GM23338 (cell line): ENCODE data around the gene B4GALNT4. TPM values are rescaled to one million over a fixed set of nuclear protein-coding genes. Genes with fewer than 3 reads are reported as not detected.
A peak's percentile ranks its signal among the peaks of the same experiment; 100 is the strongest.

Experiments used
- ATAC-seq: fragments of 200-7000 bp; cut with Tn5 transposase; 3 replicates; pipeline ENCODE4 v1.9.1; 2020
- DNase-seq: peaks from one replicate; pipeline ENCODE4 v3.0.0-alpha.2; 2015; ENCODE audit warnings: low spot score
- H2AFZ ChIP-seq: fragments of 200-600 bp; sonication (generic); 2 replicates; pipeline ENCODE4 v1.8.0; 2016; ENCODE audit warnings: antibody characterized with exemption, mild to moderate bottlenecking, moderate library complexity
- H3F3A ChIP-seq: fragments of 200-600 bp; sonication (generic); replicated peaks from 2 replicates; pipeline ENCODE4 v1.8.0; 2017; ENCODE audit warnings: antibody characterized with exemption, mixed run types, low read depth
- H3K27ac ChIP-seq: fragments of 200-600 bp; sonication (generic); 2 replicates; pipeline ENCODE4 v1.6.1; 2016; ENCODE audit warnings: low read depth
- H3K27me3 ChIP-seq: fragments of 200-600 bp; sonication (generic); 2 replicates; pipeline ENCODE4 v1.8.0; 2016; ENCODE audit warnings: mild to moderate bottlenecking, mixed run types, moderate library complexity; ENCODE audit not compliant: insufficient read depth
- H3K36me3 ChIP-seq: fragments of 200-600 bp; sonication (generic); 2 replicates; pipeline ENCODE4 v1.8.0; 2016; ENCODE audit warnings: mild to moderate bottlenecking; ENCODE audit not compliant: insufficient read depth
- H3K4me1 ChIP-seq: fragments of 200-600 bp; sonication (generic); 2 replicates; pipeline ENCODE4 v1.8.0; 2016; ENCODE audit warnings: mild to moderate bottlenecking, moderate library complexity; ENCODE audit not compliant: insufficient read depth
- H3K4me2 ChIP-seq: fragments of 200-600 bp; sonication (generic); 2 replicates; pipeline ENCODE4 v1.7.1; 2017; ENCODE audit warnings: mixed run types
- H3K4me3 ChIP-seq: fragments of 200-600 bp; sonication (generic); 2 replicates; pipeline ENCODE4 v1.6.1; 2016; ENCODE audit warnings: mixed run types
- H3K79me2 ChIP-seq: fragments of 200-600 bp; sonication (generic); replicated peaks from 2 replicates; pipeline ENCODE4 v1.8.0; 2017; ENCODE audit warnings: mild to moderate bottlenecking; ENCODE audit not compliant: insufficient read depth
- H3K9me2 ChIP-seq: fragments of 200-600 bp; sonication (generic); 2 replicates; pipeline ENCODE4 v1.8.0; 2017; ENCODE audit not compliant: insufficient read depth
- H4K20me1 ChIP-seq: fragments of 200-600 bp; sonication (generic); replicated peaks from 2 replicates; pipeline ENCODE4 v1.8.0; 2017; ENCODE audit warnings: mild to moderate bottlenecking; ENCODE audit not compliant: insufficient read depth
- H3K27ac Mint-ChIP-seq: 2 replicates; pipeline ENCODE4 v1.8.0; 2020; ENCODE audit warnings: inconsistent platforms, mild to moderate bottlenecking, moderate library complexity, mixed read lengths
- H3K27me3 Mint-ChIP-seq: 3 replicates; pipeline ENCODE4 v1.8.0; 2022; ENCODE audit warnings: low read depth, mild to moderate bottlenecking, moderate library complexity, mixed read lengths, inconsistent platforms; ENCODE audit not compliant: insufficient read depth, poor library complexity
- H3K36me3 Mint-ChIP-seq: 3 replicates; pipeline ENCODE4 v1.8.0; 2021; ENCODE audit warnings: low read depth, mild to moderate bottlenecking, inconsistent platforms, moderate library complexity, mixed read lengths
- H3K4me1 Mint-ChIP-seq: 3 replicates; pipeline ENCODE4 v1.8.0; 2020; ENCODE audit warnings: mild to moderate bottlenecking, inconsistent platforms, mixed read lengths
- H3K4me3 Mint-ChIP-seq: 3 replicates; pipeline ENCODE4 v1.8.0; 2021; ENCODE audit warnings: moderate library complexity, mild to moderate bottlenecking, inconsistent platforms, mixed read lengths
- H3K9me3 Mint-ChIP-seq: 3 replicates; pipeline ENCODE4 v1.8.0; 2020; ENCODE audit warnings: moderate library complexity, mild to moderate bottlenecking, inconsistent platforms, mixed read lengths
- CREB1 ChIP-seq: fragments of 250-450 bp; sonication (Bioruptor Pico); IDR thresholded peaks from 2 replicates; pipeline ENCODE4 v1.5.0; 2020; ENCODE audit warnings: low read depth, mild to moderate bottlenecking, moderate library complexity
- CTCF ChIP-seq, 2 experiments: fragments of 200-600 bp in 1 of 2; sonication (generic) in 1 of 2; conservative IDR thresholded peaks; 2 replicates each; pipeline versions ENCODE4 v1.5.1 to v1.6.1; 2016 to 2017; ENCODE audit warnings: antibody characterized with exemption in 2 of 2, low read depth in 2 of 2, mild to moderate bottlenecking in 2 of 2, moderate library complexity in 1 of 2
- ETS1 ChIP-seq: IDR thresholded peaks from 2 replicates; pipeline ENCODE4 v1.6.1; 2016; ENCODE audit warnings: antibody characterized with exemption
- EZH2 ChIP-seq: fragments of 200-600 bp; sonication (generic); IDR thresholded peaks from one replicate; pipeline ENCODE4 v1.8.0; 2017; ENCODE audit warnings: antibody characterized with exemption, mild to moderate bottlenecking, low read depth; ENCODE audit not compliant: unreplicated experiment
- EZH2phosphoT487 ChIP-seq: fragments of 200-600 bp; sonication (generic); IDR thresholded peaks from one replicate; pipeline ENCODE4 v1.8.1; 2018; ENCODE audit warnings: antibody characterized with exemption; ENCODE audit not compliant: unreplicated experiment
- JUNB ChIP-seq: IDR thresholded peaks from one replicate; pipeline ENCODE4 v1.6.1; 2016; ENCODE audit warnings: antibody characterized with exemption; ENCODE audit not compliant: unreplicated experiment
- NANOG ChIP-seq: IDR thresholded peaks from 2 replicates; pipeline ENCODE4 v1.6.1; 2016; ENCODE audit warnings: antibody characterized with exemption, borderline replicate concordance
- POLR2AphosphoS5 ChIP-seq: IDR thresholded peaks from 2 replicates; pipeline ENCODE4 v1.6.1; 2016; ENCODE audit warnings: antibody characterized with exemption, low read depth
- REST ChIP-seq: IDR thresholded peaks from one replicate; pipeline ENCODE4 v1.6.1; 2018; ENCODE audit warnings: antibody characterized with exemption; ENCODE audit not compliant: unreplicated experiment
- STAT1 ChIP-seq: IDR thresholded peaks from one replicate; pipeline ENCODE4 v1.6.1; 2016; ENCODE audit warnings: antibody characterized with exemption; ENCODE audit not compliant: unreplicated experiment
- ZNF331 ChIP-seq: fragments of 250-450 bp; sonication (Bioruptor Pico); IDR thresholded peaks from 2 replicates; pipeline ENCODE4 v1.5.0; 2020; ENCODE audit warnings: low read depth, mild to moderate bottlenecking, moderate library complexity
- ZNF462 ChIP-seq: fragments of 250-450 bp; sonication (Bioruptor Pico); IDR thresholded peaks from 2 replicates; pipeline ENCODE4 v1.5.0; 2020; ENCODE audit warnings: mild to moderate bottlenecking, moderate library complexity
- polyA plus RNA-seq: library from polyadenylated mRNA; unstranded; fragments of >200 nt; fragmentation: Nextera tagmentation; extraction: Ambion mirVana; gene quantifications from 2 replicates; pipeline ENCODE4 v1.2.1, GENCODE V29; 2016
- total RNA-seq: library from RNA; depleted of rRNA; stranded (reverse); fragments of >200 nt; shearing (Covaris generic); gene quantifications from 2 replicates; pipeline ENCODE4 v1.2.3, GENCODE V29; 2014

The B4GALNT4 gene
- total and polyA plus RNA-seq, 2 experiments from 2014 or later, result 49.9 to 92.6 TPM

GRCh38 chr11:400241-400689 lies 31.0 kb downstream of the B4GALNT4 start:
- Histone ChIP-seq H4K20me1 (no peaks in the 10 kb centered on the region), H3K36me3 (no peaks in the 10 kb centered on the region), H3K27me3 (no peaks in the 10 kb centered on the region), H3K79me2 (no peaks in the 10 kb centered on the region), H2AFZ (no peak overlapping the region), H3K4me2 (no peak overlapping the region), H3K4me3 (no peak overlapping the region), H3K27ac (no peak overlapping the region), H3K9me2 (no peaks in the 10 kb centered on the region), H3K4me1 (no peaks in the 10 kb centered on the region), H3F3A (no peaks in the 10 kb centered on the region)
- Mint-ChIP-seq H3K9me3 (peaks cover 24% of the 10 kb centered on the region), H3K4me3 (no peak overlapping the region), H3K36me3 (peaks cover 14% of the 10 kb centered on the region), H3K27ac (no peak overlapping the region), H3K4me1 (no peaks in the 10 kb centered on the region; the same call in 2 of the 3 replicates), H3K27me3 (peaks cover 18% of the 10 kb centered on the region)
- TF ChIP-seq NANOG (no peak), ZNF462 (CRISPR knock-in tag) (no peak), CTCF (conservative IDR thresholded peaks at IDR 0.05; ENCODE audit: low read depth in 2 of 2) (no peak), EZH2 (no peak), ZNF331 (no peak), STAT1 (no peak), EZH2phosphoT487 (no peak), CREB1 (CRISPR knock-in tag) (no peak), REST (no peak), JUNB (no peak), POLR2AphosphoS5 (no peak), ETS1 (no peak)
- no peak for DNase-seq
- ATAC-seq, result peak; percentile 17
